Skin epidermis (tissue), 12 donors: Measurements from ENCODE around the gene TIAM2.
"Not testable (repeated sequence)": the region's sequence is repeated elsewhere in the genome, so short reads cannot be mapped to it uniquely, and the experiment has no call there.

Experiments used
- H3K27ac ChIP-seq, 21 experiments: fragments of 200-600 bp; sonication (generic) in 11 of 21; one replicate each; pipeline ENCODE4 v1.5.0; 2020; ENCODE audit warnings: mild to moderate bottlenecking in 3 of 21, inconsistent platforms in 2 of 21, moderate library complexity in 2 of 21
- H3K4me3 ChIP-seq, 7 experiments: fragments of 200-600 bp; sonication (generic) in 2 of 7; one replicate each; pipeline ENCODE4 v1.5.0; 2020; ENCODE audit warnings: inconsistent platforms in 2 of 7, mild to moderate bottlenecking in 2 of 7, moderate library complexity in 1 of 7

The TIAM2 gene

GRCh38 chr6:154995254-154996015, at the start of gene TIAM2:
TSS of gene TIAM2 (plus strand) at chr6:154995315. CDS start at chr6:155129224, 133,909 bp downstream.
- H3K27ac ChIP-seq = peak within 1 kb of the TSS in 16 of 21 experiments; percentile 2 to 79 (median 44)
- peak within 1 kb of the TSS; percentile 26 to 62 (median 52) for H3K4me3 ChIP-seq

GRCh38 chr6:154950979-154951344, 44.2 kb upstream of the TIAM2 start:
- H3K27ac ChIP-seq = peak overlapping the region in 1 of 21 experiments; percentile 23
- no peak overlapping the region for H3K4me3 ChIP-seq

DNA sequence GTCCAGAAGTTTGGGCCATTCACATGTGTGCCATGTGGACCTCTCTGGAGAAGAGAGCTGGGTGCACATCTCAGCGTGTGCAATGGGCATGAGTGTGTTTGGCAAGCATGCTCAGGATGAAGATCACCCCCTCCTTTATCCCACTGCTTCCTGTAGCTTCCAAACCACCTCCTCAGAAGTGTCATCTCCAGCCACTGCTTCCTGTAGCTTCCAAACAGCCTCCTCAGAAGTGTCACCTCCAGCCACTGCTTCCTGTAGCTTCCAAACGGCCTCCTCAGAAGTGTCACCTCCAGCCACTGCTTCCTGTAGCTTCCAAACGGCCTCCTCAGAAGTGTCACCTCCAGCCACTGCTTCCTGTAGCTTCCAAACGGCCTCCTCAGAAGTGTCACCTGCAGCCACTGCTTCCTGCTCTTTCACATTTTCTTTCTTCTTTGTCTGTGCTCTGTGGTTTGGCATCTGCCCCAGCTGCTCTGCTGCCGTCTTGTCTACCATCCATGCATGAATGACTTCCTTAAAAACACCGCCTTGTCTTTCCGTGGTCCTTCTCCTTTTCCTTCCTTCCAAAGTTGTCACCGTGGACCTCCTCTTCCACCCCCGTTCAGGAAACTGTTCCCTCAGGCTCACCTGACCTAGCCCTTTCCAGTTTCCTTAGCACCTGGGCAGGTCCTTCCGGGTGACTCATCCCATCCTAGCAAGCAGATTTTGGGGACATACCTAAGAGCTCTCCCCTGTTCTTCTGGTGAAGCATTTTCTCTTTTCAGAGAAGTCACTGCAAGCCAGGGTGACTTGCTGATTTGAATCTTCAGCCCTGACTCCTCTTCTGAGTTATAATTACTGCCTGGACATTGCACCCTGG, 43.5 kb upstream of the TIAM2 start:
- Histone ChIP-seq H3K27ac (peak overlapping the region in 1 of 21 experiments; percentile 23), H3K4me3 (no peak overlapping the region)

DNA sequence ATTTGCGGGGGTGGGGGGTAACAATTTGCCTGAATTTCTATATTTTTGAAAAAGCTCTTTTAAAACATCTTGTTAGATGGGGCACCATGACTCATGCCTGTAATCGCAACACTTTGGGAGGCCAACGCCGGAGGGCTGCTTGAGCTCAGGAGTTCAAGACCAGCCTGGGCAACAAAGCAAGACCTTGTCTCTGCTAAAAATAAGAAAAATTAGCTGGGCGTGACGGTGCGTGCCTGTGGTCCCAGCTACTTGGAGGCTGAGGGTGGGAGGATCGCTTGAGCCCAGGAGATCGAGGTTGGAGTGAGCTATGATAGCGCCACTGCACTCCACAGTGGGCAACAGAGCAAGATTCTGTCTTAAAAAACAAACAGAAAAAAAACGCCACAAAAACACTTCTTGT, 41.5 kb upstream of the TIAM2 start:
- H3K27ac ChIP-seq = peak overlapping the region in 1 of 21 experiments; percentile 20
- H3K4me3 ChIP-seq = no peak overlapping the region

GRCh38 chr6:154954347-154954746, 40.8 kb upstream of the TIAM2 start:
- H3K4me3 ChIP-seq = no peak overlapping the region
- H3K27ac ChIP-seq = no peak overlapping the region

- H3K4me3 ChIP-seq = no peak overlapping the region
- no peak overlapping the region for H3K27ac ChIP-seq
These were observed 38.2 kb upstream of the TIAM2 start for GRCh38 chr6:154956771-154957522.

GRCh38 chr6:154958469-154958868, 36.6 kb upstream of the TIAM2 start:
- no peak overlapping the region for H3K4me3 ChIP-seq

DNA sequence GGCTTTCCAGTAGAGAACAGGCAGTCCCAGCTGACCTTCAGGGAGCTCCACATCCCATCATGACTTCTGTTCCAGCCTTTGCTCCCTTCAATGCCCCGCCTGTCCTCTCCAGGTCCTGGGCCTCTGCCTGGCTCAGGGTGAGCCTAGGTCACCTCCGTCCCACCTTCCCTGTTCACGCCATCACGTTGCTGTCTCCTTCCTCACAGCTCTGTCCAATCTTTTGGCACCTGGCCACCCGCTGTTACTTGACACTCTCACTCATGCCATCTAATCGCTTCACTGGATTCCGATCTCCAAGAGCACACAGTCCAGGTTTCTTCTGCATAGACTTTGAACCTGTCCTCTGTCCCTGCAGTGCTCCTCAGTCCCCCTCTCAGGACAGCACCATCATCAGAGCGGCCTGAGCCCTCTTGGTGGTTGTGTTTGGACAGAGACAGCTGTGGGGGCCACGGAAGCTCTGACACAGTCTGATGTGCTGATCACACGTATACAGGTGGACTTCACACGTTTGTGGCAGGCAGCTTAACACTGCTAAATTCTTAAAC, 34.7 kb upstream of the TIAM2 start:
- Histone ChIP-seq H3K4me3 (no peak overlapping the region), H3K27ac (no peak overlapping the region)

More at GRCh38 chr6:154958469-154958868, 36.6 kb upstream of the TIAM2 start:
- H3K27ac ChIP-seq = no peak overlapping the region

- H3K4me3 ChIP-seq = no peak overlapping the region
- H3K27ac ChIP-seq = no peak overlapping the region
These were observed 34.1 kb upstream of the TIAM2 start for GRCh38 chr6:154960854-154961530.

GRCh38 chr6:154962753-154963152, 32.4 kb upstream of the TIAM2 start:
- peak overlapping the region in 5 of 21 experiments; percentile 2 to 63 (median 29) for H3K27ac ChIP-seq
- H3K4me3 ChIP-seq = no peak overlapping the region

GRCh38 chr6:154966065-154966770, 28.9 kb upstream of the TIAM2 start:
- not testable (repeated sequence) for H3K27ac ChIP-seq, H3K4me3 ChIP-seq

DNA sequence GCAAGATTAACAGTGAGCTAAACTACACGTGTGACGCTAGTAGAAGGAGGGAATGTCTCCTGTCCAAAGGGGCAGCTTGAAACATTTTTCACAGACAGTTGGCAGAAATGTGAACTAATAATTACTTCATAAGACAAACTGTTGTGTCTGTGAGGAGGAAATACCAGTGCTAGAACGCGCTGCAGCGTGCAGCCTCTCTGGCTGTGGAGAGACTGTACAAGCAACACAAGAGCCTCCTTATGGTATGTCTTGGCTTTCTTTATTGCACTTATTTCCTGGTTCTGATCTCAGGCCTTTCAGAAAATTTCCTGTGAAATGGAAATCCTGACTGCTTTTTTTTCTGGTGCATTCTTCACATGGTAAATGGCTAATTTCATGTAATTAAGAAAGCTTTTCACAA, 25.3 kb upstream of the TIAM2 start:
- Histone ChIP-seq H3K27ac (no peak overlapping the region), H3K4me3 (no peak overlapping the region)

DNA sequence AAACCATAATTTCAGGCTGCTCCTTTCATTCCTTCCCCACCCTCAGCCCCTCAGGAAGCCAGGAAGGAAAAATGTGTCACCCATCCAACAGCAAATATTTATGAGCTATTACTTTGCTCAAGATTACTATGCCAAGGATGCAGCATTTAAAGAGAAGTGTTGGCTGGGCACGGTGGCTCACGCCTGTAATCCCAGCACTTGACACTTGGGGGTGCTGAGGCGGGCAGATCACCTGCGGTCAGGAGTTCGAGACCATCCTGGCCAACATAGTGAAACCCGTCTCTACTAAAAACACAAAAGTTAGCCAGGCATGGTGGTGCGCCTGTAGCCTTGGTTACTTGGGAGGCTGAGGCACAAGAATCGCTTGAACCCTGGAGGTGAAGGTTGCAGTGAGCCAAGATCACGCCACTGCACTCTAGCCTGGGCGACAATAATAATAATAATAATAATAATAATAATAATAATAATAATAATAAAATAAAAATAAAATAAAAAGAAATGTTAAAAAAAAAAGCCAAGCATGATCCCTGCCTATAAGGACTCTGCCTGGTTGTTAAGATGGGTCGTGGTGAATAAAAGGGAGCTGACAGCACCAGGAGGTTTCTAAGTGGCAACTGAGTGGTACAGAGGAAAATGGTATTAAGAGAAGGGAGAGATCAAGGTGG, 20.5 kb upstream of the TIAM2 start:
- no peak overlapping the region for H3K27ac ChIP-seq
- no peak overlapping the region for H3K4me3 ChIP-seq

DNA sequence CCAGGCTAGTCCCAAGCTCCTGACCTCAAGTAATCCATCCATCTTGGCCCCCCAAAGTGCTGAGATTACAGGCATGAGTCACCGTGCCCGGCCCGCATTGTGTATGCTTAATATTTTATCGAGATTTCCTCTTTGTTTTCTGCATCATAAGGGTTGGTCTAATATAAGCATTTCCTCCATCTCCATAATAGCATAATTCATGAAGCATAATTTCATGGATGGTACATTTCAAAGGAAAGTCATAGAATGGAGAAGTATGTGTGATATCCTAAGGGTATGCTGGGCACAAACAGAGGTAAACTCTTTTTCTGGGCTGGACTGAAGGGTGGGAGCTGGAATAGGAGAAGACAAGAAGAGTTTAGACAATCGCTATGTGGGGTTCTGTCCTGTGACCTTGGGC, 17.5 kb upstream of the TIAM2 start:
- Histone ChIP-seq H3K4me3 (no peak overlapping the region), H3K27ac (no peak overlapping the region)

- no peak overlapping the region for H3K27ac ChIP-seq
- no peak overlapping the region for H3K4me3 ChIP-seq
These were observed 14.6 kb upstream of the TIAM2 start for GRCh38 chr6:154980273-154981078.

GRCh38 chr6:154981079-154981870, 13.8 kb upstream of the TIAM2 start:
- Histone ChIP-seq H3K27ac (no peak overlapping the region), H3K4me3 (no peak overlapping the region)

GRCh38 chr6:154984146-154984545, 11.0 kb upstream of the TIAM2 start:
- Histone ChIP-seq H3K4me3 (no peak overlapping the region), H3K27ac (no peak overlapping the region)
